GM18511 (cell line): ENCODE results near the gene TXNRD1.
A peak's percentile ranks its signal among the peaks of the same experiment; 100 is the strongest.
"Not testable (repeated sequence)": the region's sequence is repeated elsewhere in the genome, so short reads cannot be mapped to it uniquely, and the experiment has no call there.

Experiments used
- ATAC-seq: cut with Tn5 transposase; IDR thresholded peaks from one replicate; pipeline ENCODE4 v1.9.1; 2021; ENCODE audit warnings: mild to moderate bottlenecking, moderate library complexity; ENCODE audit not compliant: unreplicated experiment

The TXNRD1 gene

GRCh38 chr12:104234926-104235499, 19.4 kb downstream of the TXNRD1 start:
- ATAC-seq, result no peak

- no peak for ATAC-seq
Observed at GRCh38 chr12:104237930-104238329, 22.4 kb downstream of the TXNRD1 start.

GRCh38 chr12:104242546-104243206, 27.1 kb downstream of the TXNRD1 start:
- ATAC-seq, result no peak

GRCh38 chr12:104243551-104243950, 28.0 kb downstream of the TXNRD1 start:
- ATAC-seq, result no peak

GRCh38 chr12:104243971-104244370, 28.4 kb downstream of the TXNRD1 start:
- no peak for ATAC-seq

- no peak for ATAC-seq
Observed at GRCh38 chr12:104247698-104248097, 32.1 kb downstream of the TXNRD1 start.

GRCh38 chr12:104248444-104248843, 32.9 kb downstream of the TXNRD1 start:
- ATAC-seq, result no peak

GRCh38 chr12:104249017-104249416, 33.4 kb downstream of the TXNRD1 start:
- ATAC-seq, result no peak

GRCh38 chr12:104249898-104250297, 34.3 kb downstream of the TXNRD1 start:
- no peak for ATAC-seq

GRCh38 chr12:104250366-104251125, 35.0 kb downstream of the TXNRD1 start:
- ATAC-seq, result no peak

GRCh38 chr12:104257913-104258472, 42.4 kb downstream of the TXNRD1 start:
- no peak for ATAC-seq

GRCh38 chr12:104258476-104259067, 43.0 kb downstream of the TXNRD1 start:
- ATAC-seq, result no peak

GRCh38 chr12:104263026-104263425, 47.4 kb downstream of the TXNRD1 start:
- no peak for ATAC-seq

GRCh38 chr12:104263580-104264358, 48.2 kb downstream of the TXNRD1 start:
- ATAC-seq, result no peak

GRCh38 chr12:104265436-104265835, 49.9 kb downstream of the TXNRD1 start:
- ATAC-seq, result not testable (repeated sequence)

- ATAC-seq, result no peak
Observed at GRCh38 chr12:104272938-104273337, 57.4 kb downstream of the TXNRD1 start.

GRCh38 chr12:104273503-104273902, 57.9 kb downstream of the TXNRD1 start:
- ATAC-seq, result no peak

- no peak for ATAC-seq
Observed at GRCh38 chr12:104274811-104275210, 59.2 kb downstream of the TXNRD1 start.

- ATAC-seq, result no peak
Observed at GRCh38 chr12:104275689-104276088, 60.1 kb downstream of the TXNRD1 start.

- ATAC-seq, result peak; percentile 77
Observed at GRCh38 chr12:104276273-104277131, 60.9 kb downstream of the TXNRD1 start.
